GM12872 (cell line): ENCODE results near the gene PTGES3L.

Experiments used
- CTCF ChIP-seq: IDR thresholded peaks from 3 replicates; pipeline ENCODE4 v1.5.1; 2011; ENCODE audit warnings: low read depth, mild to moderate bottlenecking, low read length, moderate library complexity; ENCODE audit not compliant: insufficient read depth

PTGES3L gene

GRCh38 chr17:43018008-43018853 is 38.4 kb upstream of the PTGES3L start:
- no peak for TF ChIP-seq CTCF

- no peak for TF ChIP-seq CTCF
Observed at GRCh38 chr17:43016216-43016615, 36.3 kb upstream of the PTGES3L start.

- TF ChIP-seq CTCF: no peak
Observed at GRCh38 chr17:43015579-43015978, 35.7 kb upstream of the PTGES3L start.

- no peak for TF ChIP-seq CTCF
Observed at GRCh38 chr17:43014649-43015542, 35.0 kb upstream of the PTGES3L start.

- no peak for TF ChIP-seq CTCF
Observed at GRCh38 chr17:43014020-43014648, 34.3 kb upstream of the PTGES3L start.

- no peak for TF ChIP-seq CTCF
Observed at GRCh38 chr17:43013296-43013695, 33.4 kb upstream of the PTGES3L start.

- TF ChIP-seq CTCF: no peak
Observed at GRCh38 chr17:43011728-43012472, 32.0 kb upstream of the PTGES3L start.
